Immature natural killer cell (primary cell): ENCODE measurements around the gene AUTS2. TPM values are rescaled to one million over a fixed set of nuclear protein-coding genes. Genes with fewer than 3 reads are reported as not detected.

Source experiments
- DNase-seq, 3 donors: peaks; one replicate each; pipeline ENCODE4 v3.0.0; 2022; ENCODE audit warnings: mixed read lengths in 1 of 3
- H3K27ac Mint-ChIP-seq, 6 donors: one replicate each; pipeline ENCODE4 v1.8.0; 2020; ENCODE audit warnings: mixed read lengths in 6 of 6, mild to moderate bottlenecking in 5 of 6, inconsistent platforms in 4 of 6, moderate library complexity in 3 of 6
- H3K27me3 Mint-ChIP-seq, 3 donors: one replicate each; pipeline ENCODE4 v1.8.0; 2020 to 2021; ENCODE audit warnings: low read depth in 3 of 3, mild to moderate bottlenecking in 3 of 3, mixed read lengths in 3 of 3, moderate library complexity in 3 of 3, inconsistent platforms in 1 of 3
- H3K36me3 Mint-ChIP-seq, 3 donors: one replicate each; pipeline ENCODE4 v1.8.0; 2020; ENCODE audit warnings: mixed read lengths in 3 of 3, inconsistent platforms in 2 of 3, mild to moderate bottlenecking in 2 of 3
- H3K4me1 Mint-ChIP-seq, 2 donors: one replicate each; pipeline ENCODE4 v1.8.0; 2020; ENCODE audit warnings: inconsistent platforms in 2 of 2, mild to moderate bottlenecking in 2 of 2, mixed read lengths in 2 of 2, moderate library complexity in 1 of 2
- H3K4me3 Mint-ChIP-seq, 5 donors: one replicate each; pipeline ENCODE4 v1.8.0; 2020; ENCODE audit warnings: mild to moderate bottlenecking in 5 of 5, mixed read lengths in 5 of 5, inconsistent platforms in 3 of 5, moderate library complexity in 3 of 5
- H3K9me3 Mint-ChIP-seq, 6 donors: one replicate each; pipeline ENCODE4 v1.8.0; 2020; ENCODE audit warnings: mild to moderate bottlenecking in 6 of 6, mixed read lengths in 6 of 6, inconsistent platforms in 4 of 6, moderate library complexity in 3 of 6
- polyA plus RNA-seq, 3 donors: library from polyadenylated mRNA; unstranded; fragments of 300-500 nt; fragmentation: Illumina TruSeq; gene quantifications; one replicate each; pipeline ENCODE4 v1.2.3, GENCODE V29; 2021

The AUTS2 gene
- polyA plus RNA-seq, 3 donors from 2014 or later = 1.9 to 17.6 (median 8.0) TPM

GRCh38 chr7:69605070-69605469, 6.8 kb downstream of the AUTS2 start:
- no peak overlapping the region for H3K4me3 Mint-ChIP-seq
- H3K27ac Mint-ChIP-seq = no peak overlapping the region
- H3K9me3 Mint-ChIP-seq = no peaks in the 10 kb centered on the region
- DNase-seq = no peak
- H3K4me1 Mint-ChIP-seq = no peaks in the 10 kb centered on the region
- H3K36me3 Mint-ChIP-seq = peaks cover 0 to 3% (median 0%) of the 10 kb centered on the region in 3 donors
- peaks cover 6 to 10% (median 7%) of the 10 kb centered on the region in 3 donors for H3K27me3 Mint-ChIP-seq

DNA sequence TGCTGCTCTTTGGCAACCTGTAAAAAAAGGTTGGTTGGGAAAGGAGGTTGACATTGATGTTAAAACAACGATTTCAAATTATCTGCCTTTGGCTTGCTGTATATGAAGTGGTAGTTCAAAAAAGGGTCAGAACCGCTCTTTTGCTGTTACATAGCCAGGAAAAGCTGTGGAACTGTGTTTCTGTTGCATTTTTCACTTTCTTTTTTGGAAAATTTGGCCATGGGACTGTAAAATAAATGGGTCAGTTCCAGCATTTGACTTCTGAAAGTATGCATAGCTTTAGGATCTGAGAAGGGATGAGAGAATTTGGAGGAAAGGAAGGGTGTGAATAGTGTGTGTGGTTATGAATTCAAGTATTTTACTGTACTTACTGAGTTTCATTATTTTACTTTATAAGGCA, 7.3 kb downstream of the AUTS2 start:
- H3K9me3 Mint-ChIP-seq = no peaks in the 10 kb centered on the region
- H3K36me3 Mint-ChIP-seq = peaks cover 0 to 3% (median 0%) of the 10 kb centered on the region in 3 donors
- no peak for DNase-seq
- no peaks in the 10 kb centered on the region for H3K4me1 Mint-ChIP-seq
- H3K27me3 Mint-ChIP-seq = peaks cover 4 to 7% (median 6%) of the 10 kb centered on the region in 3 donors
- H3K4me3 Mint-ChIP-seq = no peak overlapping the region
- no peak overlapping the region for H3K27ac Mint-ChIP-seq

DNA sequence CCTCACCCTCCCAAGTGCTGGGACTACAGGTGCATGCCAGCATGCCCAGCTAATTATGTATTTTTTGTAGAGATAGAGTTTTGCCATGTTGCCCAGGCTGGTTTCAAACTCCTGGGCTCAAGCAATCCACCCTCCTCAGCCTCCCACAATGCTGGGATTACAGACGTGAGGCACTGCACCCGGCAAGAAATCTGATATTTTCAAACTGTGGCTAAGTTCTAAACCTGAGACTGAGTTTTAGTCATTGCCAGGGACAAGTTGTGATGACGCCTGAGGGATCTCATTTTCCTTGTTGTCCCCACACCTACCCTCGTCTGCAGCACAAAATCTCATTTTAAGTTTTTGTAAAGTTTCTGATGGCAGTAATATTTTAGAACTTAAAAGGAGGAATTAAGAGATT, 9.8 kb downstream of the AUTS2 start:
- H3K27me3 Mint-ChIP-seq = peaks cover 6 to 7% (median 7%) of the 10 kb centered on the region in 3 donors
- no peaks in the 10 kb centered on the region for H3K4me1 Mint-ChIP-seq
- H3K9me3 Mint-ChIP-seq = no peaks in the 10 kb centered on the region
- H3K36me3 Mint-ChIP-seq = peaks cover 0 to 3% (median 0%) of the 10 kb centered on the region in 3 donors
- no peak overlapping the region for H3K4me3 Mint-ChIP-seq
- no peak for DNase-seq
- no peak overlapping the region for H3K27ac Mint-ChIP-seq

DNA sequence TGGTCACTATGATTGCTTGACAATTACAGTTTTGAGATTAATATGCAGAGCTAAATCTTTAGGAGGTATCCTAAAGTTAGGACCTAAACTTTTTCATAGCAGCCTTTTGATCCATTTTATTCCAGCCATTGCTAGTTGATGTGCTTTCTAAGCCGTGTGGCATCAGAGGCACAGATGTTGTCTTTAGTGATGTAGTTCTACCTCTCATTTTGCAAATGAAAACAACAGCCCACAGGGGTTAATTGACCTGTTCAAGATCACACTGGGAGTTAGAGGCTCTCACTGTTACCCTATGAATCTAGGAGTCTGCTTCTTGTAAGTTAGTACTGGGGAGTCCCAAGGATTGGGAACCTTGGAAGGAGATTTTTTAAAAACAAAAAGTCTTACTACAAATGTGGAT, 10.6 kb downstream of the AUTS2 start:
- H3K4me1 Mint-ChIP-seq = no peaks in the 10 kb centered on the region
- no peaks in the 10 kb centered on the region for H3K9me3 Mint-ChIP-seq
- no peak overlapping the region for H3K27ac Mint-ChIP-seq
- peaks cover 0 to 3% (median 0%) of the 10 kb centered on the region in 3 donors for H3K36me3 Mint-ChIP-seq
- H3K4me3 Mint-ChIP-seq = no peak overlapping the region
- peaks cover 7 to 8% (median 8%) of the 10 kb centered on the region in 3 donors for H3K27me3 Mint-ChIP-seq
- DNase-seq = no peak

GRCh38 chr7:69609541-69610373, 11.5 kb downstream of the AUTS2 start:
- Mint-ChIP-seq H3K4me1 (no peaks in the 10 kb centered on the region), H3K36me3 (peaks cover 0 to 3% (median 0%) of the 10 kb centered on the region in 3 donors), H3K4me3 (no peak overlapping the region), H3K27ac (no peak overlapping the region), H3K27me3 (peaks cover 7 to 11% (median 10%) of the 10 kb centered on the region in 3 donors), H3K9me3 (no peaks in the 10 kb centered on the region)
- no peak for DNase-seq

DNA sequence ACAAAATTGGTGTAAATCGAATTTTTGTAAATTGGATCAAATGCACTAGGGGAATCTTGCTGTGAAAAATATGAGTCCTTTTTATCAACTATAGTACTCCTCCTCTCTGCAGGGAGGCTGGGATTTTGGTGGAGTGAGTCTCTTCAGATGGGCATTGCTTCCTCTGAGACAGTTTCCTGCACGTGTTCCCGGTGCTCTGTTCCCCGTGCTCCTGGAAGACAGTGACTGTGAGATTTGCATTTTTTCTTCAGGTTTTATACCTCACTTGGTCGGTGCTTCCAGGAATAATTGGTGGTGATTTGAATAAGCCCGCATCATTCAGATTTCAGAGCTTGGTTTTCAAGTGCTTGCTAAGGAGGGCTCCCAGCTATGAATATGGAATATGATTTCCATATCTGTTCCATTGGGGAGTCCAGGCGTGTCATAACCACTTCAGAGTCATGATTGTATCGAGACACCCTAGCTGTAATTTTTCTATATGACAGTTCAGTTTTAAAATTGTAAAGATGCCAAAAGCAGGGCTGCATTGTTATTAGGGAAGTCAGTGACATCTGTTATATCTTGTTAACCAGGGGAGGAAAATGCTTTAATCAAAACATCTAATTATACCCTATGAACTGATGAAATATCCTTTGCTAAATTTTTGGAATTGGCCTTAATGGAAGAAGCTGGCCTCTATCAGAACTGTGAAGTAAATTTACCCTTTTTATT, 12.3 kb downstream of the AUTS2 start:
- H3K4me1 Mint-ChIP-seq = no peaks in the 10 kb centered on the region
- H3K27ac Mint-ChIP-seq = no peak overlapping the region
- DNase-seq = no peak
- H3K27me3 Mint-ChIP-seq = peaks cover 7 to 11% (median 10%) of the 10 kb centered on the region in 3 donors
- peaks cover 0 to 3% (median 0%) of the 10 kb centered on the region in 3 donors for H3K36me3 Mint-ChIP-seq
- H3K9me3 Mint-ChIP-seq = no peaks in the 10 kb centered on the region
- no peak overlapping the region for H3K4me3 Mint-ChIP-seq

DNA sequence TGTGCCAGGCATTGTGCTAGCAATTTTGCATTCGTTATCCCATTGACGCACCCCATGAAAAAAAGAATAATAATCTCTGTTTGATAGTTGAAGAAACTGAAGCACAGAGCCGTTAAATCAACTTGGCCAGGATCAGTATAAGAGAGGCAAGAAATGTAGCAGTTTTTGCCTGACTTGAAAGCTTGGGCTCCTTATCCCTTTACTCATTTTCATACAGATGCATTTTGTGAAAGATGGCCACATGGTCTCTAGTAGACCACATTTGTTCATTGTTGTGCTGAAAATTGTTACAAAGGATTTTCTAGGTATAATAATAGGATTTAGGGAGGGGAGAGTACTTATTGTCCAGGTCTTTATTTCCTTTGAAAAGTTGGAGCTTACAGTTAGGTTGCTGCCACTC, 14.7 kb downstream of the AUTS2 start:
- H3K27me3 Mint-ChIP-seq = peaks cover 5 to 8% (median 6%) of the 10 kb centered on the region in 3 donors
- no peaks in the 10 kb centered on the region for H3K36me3 Mint-ChIP-seq
- no peaks in the 10 kb centered on the region for H3K4me1 Mint-ChIP-seq
- no peak for DNase-seq
- H3K27ac Mint-ChIP-seq = no peak overlapping the region
- no peak overlapping the region for H3K4me3 Mint-ChIP-seq
- H3K9me3 Mint-ChIP-seq = no peaks in the 10 kb centered on the region

GRCh38 chr7:69613846-69614245, 15.6 kb downstream of the AUTS2 start:
- Mint-ChIP-seq H3K4me1 (no peaks in the 10 kb centered on the region), H3K9me3 (no peaks in the 10 kb centered on the region), H3K27ac (no peak overlapping the region), H3K4me3 (no peak overlapping the region), H3K27me3 (peaks cover 3 to 6% (median 5%) of the 10 kb centered on the region in 3 donors), H3K36me3 (no peaks in the 10 kb centered on the region)
- DNase-seq = no peak

GRCh38 chr7:69615685-69616084, 17.4 kb downstream of the AUTS2 start:
- DNase-seq = no peak
- H3K9me3 Mint-ChIP-seq = no peaks in the 10 kb centered on the region
- H3K4me1 Mint-ChIP-seq = peaks cover 0 to 9% of the 10 kb centered on the region in 2 donors
- H3K27ac Mint-ChIP-seq = no peak overlapping the region
- H3K36me3 Mint-ChIP-seq = no peaks in the 10 kb centered on the region
- H3K27me3 Mint-ChIP-seq = peaks cover 1 to 6% (median 3%) of the 10 kb centered on the region in 3 donors
- no peak overlapping the region for H3K4me3 Mint-ChIP-seq

DNA sequence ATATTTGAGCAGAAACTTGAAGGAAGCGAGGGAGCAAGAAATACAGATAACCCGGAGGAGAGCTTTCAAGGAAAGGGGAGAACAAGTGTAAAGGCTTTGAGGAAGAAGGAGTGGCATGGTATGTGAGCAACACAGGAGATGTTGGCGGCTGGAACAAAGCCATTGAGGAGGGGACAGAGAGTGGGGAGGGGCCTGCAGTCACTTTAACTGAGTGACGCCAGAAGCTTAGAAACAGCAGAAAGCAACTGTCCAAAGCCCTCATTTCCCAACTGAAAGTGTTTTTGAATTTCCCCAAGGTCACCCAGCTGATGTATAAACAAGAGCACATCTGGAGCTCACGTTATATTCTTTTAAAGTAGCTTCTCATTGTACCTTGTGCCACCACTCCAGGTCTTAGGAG, 19.1 kb downstream of the AUTS2 start:
- DNase-seq = no peak
- H3K27me3 Mint-ChIP-seq = peaks cover 0 to 5% (median 3%) of the 10 kb centered on the region in 3 donors
- H3K36me3 Mint-ChIP-seq = no peaks in the 10 kb centered on the region
- H3K9me3 Mint-ChIP-seq = no peaks in the 10 kb centered on the region
- H3K4me3 Mint-ChIP-seq = no peak overlapping the region
- H3K4me1 Mint-ChIP-seq = peaks cover 0 to 9% of the 10 kb centered on the region in 2 donors
- no peak overlapping the region for H3K27ac Mint-ChIP-seq

DNA sequence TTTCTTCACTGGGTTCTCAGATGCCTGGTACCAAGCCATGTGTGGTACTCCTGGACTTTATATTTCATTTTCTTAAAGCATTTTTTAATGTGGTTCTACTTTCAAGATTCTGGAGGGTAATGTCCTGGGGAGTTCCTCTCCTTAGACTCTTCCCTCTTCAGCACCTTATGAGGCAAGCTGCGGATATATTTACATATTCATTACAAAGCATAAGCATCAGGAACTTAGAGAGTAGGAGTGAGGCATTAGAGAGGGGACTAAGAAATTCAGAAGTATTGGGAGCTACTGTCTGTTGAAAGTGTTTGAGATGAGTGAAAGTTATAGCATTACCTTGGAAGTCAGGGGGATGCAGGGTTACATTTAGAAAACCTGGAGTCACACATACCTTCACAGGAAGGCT, 20.8 kb downstream of the AUTS2 start:
- H3K4me3 Mint-ChIP-seq = no peak overlapping the region
- H3K36me3 Mint-ChIP-seq = no peaks in the 10 kb centered on the region
- H3K4me1 Mint-ChIP-seq = peaks cover 0 to 9% of the 10 kb centered on the region in 2 donors
- H3K9me3 Mint-ChIP-seq = no peaks in the 10 kb centered on the region
- H3K27ac Mint-ChIP-seq = no peak overlapping the region
- no peak for DNase-seq
- peaks cover 0 to under 1% (median 0%) of the 10 kb centered on the region in 3 donors for H3K27me3 Mint-ChIP-seq

- Mint-ChIP-seq H3K9me3 (no peaks in the 10 kb centered on the region), H3K4me3 (no peak overlapping the region), H3K4me1 (peaks cover 0 to 12% of the 10 kb centered on the region in 2 donors), H3K27ac (no peak overlapping the region), H3K36me3 (no peaks in the 10 kb centered on the region), H3K27me3 (no peaks in the 10 kb centered on the region)
- DNase-seq = no peak
Observed at GRCh38 chr7:69619635-69620034, 21.4 kb downstream of the AUTS2 start.

GRCh38 chr7:69620063-69620462, 21.8 kb downstream of the AUTS2 start:
- no peak for DNase-seq
- Mint-ChIP-seq H3K27me3 (peaks cover 0 to 3% (median 0%) of the 10 kb centered on the region in 3 donors), H3K9me3 (no peaks in the 10 kb centered on the region), H3K4me3 (no peak overlapping the region), H3K4me1 (peaks cover 3 to 16% of the 10 kb centered on the region in 2 donors), H3K36me3 (no peaks in the 10 kb centered on the region), H3K27ac (no peak overlapping the region)

DNA sequence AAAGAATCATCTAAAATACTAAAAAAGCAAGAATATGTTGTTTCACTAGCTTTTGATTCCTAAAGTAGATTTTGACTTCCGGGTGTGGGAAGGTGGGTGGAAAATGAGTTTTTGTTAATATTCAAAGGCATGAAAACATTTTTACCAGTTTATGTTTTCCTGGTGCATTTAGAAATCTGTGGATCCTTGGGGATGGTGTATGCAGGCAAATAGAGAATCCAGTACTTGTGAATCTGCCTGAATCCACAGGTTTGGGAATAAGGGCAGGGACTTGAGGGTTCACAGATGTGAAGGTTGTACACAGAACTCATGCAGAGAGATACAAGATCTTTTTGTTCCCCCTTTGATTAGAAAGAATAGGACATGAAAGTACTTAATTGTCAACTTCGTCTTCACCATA, 22.4 kb downstream of the AUTS2 start:
- H3K4me1 Mint-ChIP-seq = peaks cover 6 to 19% of the 10 kb centered on the region in 2 donors
- no peak overlapping the region for H3K27ac Mint-ChIP-seq
- H3K36me3 Mint-ChIP-seq = no peaks in the 10 kb centered on the region
- DNase-seq = no peak
- H3K4me3 Mint-ChIP-seq = no peak overlapping the region
- H3K27me3 Mint-ChIP-seq = peaks cover 0 to 4% (median 0%) of the 10 kb centered on the region in 3 donors
- H3K9me3 Mint-ChIP-seq = no peaks in the 10 kb centered on the region
